ENCODE data around the gene MROH2A.

Gene MROH2A

DNA sequence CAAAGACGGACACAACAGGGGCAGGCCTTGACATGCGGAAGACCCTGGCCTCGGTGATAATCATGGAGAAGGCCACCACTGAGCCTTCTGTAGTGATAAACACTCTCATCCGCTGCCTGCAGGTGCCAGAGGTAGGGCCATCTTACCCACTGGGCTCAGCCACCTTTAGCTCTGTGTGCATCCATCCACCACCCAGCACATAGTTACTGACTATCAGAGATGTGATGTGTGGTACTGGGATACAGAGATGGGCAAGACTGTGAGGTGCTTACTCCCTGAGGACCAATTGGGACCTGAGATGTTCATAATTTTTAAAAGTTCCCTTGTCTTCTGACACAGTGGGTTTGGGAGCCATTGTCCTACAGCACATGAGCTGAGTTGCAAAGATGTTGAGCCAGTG is 1.6 kb downstream of the MROH2A start:
- H3K4me3 ChIP-seq (ENCODE audit: low read length), result no peak overlapping the region
- no peak for TF ChIP-seq ZNF274 (IDR thresholded peaks at IDR 0.05; ENCODE audit: low read depth, low read length)

DNA sequence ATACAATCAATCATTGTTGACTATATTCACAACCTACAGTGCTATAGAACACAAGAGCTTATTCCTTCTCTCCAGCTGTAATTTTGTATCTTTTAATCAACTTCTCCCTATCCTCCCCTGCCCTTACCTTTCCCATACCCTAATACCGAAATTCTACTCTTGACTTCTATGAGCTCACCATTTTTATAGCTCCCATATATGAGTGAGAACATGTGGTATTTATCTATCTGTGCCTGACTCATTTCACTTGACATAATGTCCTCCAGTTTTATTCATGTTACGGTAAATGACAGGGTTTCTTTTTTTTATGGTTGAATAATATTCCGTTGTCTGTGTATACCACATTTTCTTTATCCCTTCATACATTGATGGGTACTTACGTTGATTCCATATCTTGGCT is 2.6 kb downstream of the MROH2A start:
- no peak overlapping the region for H3K4me3 ChIP-seq (ENCODE audit: low read length)
- no peak for TF ChIP-seq ZNF274 (IDR thresholded peaks at IDR 0.05; ENCODE audit: low read depth, low read length)

DNA sequence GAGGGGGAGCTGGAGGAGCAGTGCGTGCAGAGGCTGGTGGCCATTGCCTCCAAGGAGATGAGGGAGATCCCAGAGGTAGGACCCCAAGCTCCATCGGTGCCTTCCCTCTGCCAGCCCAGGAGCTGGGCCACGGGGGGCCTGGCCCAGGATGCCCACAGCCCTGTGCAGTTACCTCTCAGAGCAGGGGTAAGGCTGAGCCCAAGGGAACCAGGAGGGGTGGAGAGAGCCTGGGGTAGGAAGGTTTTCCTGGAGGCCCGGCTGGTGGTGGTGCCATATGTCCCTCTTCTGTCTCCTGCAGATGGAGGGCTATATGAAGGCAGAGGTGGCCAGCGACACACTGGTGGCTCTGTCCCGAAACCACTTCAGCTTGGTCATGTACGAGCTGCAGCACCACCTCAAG is 11.4 kb downstream of the MROH2A start:
- no peak overlapping the region for H3K4me3 ChIP-seq (ENCODE audit: low read length)
- TF ChIP-seq ZNF274 (IDR thresholded peaks at IDR 0.05; ENCODE audit: low read depth, low read length), result no peak

DNA sequence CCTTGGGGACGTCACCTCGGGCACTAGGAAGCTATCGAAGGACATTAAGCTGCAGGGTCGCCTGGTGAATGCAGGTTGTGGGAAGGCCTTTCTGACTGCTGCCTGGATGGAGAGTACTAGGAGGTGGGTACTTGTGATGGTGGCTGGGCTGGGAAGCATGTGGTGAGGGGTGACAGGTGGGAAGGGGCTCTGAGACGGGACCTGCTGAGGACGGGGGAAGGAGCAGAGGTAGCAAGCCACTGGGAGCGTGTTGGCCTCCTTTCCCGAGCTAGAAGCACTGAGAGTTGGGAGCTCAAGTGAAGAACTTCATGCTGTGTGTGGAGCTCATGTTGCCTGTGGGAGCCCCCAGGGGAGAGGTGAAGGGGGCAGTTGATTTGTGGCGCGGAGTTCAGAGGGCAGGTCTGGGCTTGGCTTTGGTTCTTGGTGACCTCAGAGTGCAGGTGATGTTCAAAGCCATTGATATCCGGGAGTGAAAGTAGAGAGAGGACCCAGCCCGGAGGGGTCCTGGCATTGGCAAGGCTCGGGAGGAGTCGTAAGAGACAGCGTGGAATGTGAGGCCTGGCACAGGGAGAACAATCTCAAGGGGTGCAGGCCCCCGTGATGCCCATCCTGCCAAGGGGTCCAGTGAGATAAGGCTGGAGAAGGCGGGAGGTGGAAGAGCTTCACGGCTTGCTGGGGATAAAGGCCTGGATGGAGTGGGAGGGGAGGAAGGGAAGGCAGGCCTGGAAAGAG is 13.2 kb downstream of the MROH2A start:
- no peak overlapping the region for H3K4me3 ChIP-seq (ENCODE audit: low read length)
- TF ChIP-seq ZNF274 (IDR thresholded peaks at IDR 0.05; ENCODE audit: low read depth, low read length), result no peak

DNA sequence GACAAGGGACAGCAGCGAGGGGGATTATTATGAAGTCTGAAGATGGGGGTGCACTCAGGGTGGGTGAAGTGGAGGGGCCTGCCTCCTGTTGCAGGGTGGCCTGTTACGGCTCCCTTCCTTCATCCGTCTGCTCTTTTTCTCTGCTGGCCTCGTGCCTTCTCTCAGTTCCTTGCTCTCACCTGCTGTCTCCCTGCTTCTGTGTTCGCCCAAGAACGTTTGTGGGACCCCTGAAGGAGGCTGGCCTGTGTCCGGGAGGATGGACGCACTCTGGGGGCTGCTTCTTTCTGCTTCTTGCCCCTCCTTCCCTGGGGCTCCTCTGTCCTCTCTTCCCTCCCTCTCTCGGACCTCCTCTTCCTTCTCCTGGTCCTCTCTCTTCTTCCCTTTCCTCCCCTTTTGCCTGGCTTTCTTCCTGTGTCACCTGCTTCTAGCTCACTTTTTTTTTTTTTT is 13.8 kb downstream of the MROH2A start:
- TF ChIP-seq ZNF274 (IDR thresholded peaks at IDR 0.05; ENCODE audit: low read depth, low read length), result no peak
- no peak overlapping the region for H3K4me3 ChIP-seq (ENCODE audit: low read length)

DNA sequence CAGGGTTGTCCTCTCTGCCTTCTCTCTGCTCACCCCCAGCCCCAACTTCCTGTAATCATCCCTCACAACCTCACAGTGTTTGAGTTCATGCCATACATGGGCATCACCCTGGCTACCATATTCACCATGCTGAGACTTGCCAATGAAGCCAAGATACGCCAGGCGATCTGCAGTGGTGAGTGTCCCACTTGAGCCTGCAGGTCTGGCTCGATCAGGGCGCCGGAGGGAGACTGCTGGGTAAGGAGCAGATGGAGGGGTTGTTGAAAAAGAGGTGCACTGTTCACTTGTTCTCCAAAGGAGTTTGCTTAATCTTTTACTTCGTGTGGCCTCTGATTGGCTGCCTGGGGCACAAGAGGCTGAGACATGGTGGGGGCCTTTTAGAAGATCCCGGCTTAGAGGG is 14.6 kb downstream of the MROH2A start:
- no peak for TF ChIP-seq ZNF274 (IDR thresholded peaks at IDR 0.05; ENCODE audit: low read depth, low read length)
- no peak overlapping the region for H3K4me3 ChIP-seq (ENCODE audit: low read length)

DNA sequence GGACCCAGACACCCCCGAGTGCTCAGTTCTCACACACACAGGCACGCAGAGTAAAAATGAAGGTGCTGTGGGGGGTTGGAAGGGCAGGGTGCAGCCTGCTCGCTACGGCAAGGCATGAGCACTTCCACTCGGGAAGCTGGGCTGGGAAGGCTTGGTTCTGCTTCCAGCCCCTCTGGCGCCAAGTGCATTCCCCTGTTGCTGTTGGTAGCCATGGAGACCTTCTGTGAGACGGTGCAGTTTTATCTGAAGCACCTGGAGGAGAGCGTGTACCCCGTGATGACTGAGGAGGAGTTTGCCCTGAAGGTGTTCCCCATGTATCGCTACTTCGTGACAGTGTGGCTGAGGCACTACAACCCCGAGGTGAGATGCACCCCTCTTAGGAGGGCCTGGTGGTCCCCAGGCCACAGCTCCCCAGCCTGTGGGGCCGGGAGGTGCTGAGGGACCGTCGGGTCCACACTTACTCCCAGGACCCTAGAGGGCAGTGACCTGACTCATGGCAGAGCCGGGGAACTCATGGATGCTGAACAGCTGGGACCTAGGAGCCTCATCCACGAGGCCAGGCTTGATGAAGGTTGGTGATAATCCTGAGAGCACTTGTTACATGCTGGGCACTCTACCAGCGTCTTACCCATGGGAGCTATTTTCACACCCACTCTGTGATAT is 15.5 kb downstream of the MROH2A start:
- no peak overlapping the region for H3K4me3 ChIP-seq (ENCODE audit: low read length)
- no peak for TF ChIP-seq ZNF274 (IDR thresholded peaks at IDR 0.05; ENCODE audit: low read depth, low read length)

DNA sequence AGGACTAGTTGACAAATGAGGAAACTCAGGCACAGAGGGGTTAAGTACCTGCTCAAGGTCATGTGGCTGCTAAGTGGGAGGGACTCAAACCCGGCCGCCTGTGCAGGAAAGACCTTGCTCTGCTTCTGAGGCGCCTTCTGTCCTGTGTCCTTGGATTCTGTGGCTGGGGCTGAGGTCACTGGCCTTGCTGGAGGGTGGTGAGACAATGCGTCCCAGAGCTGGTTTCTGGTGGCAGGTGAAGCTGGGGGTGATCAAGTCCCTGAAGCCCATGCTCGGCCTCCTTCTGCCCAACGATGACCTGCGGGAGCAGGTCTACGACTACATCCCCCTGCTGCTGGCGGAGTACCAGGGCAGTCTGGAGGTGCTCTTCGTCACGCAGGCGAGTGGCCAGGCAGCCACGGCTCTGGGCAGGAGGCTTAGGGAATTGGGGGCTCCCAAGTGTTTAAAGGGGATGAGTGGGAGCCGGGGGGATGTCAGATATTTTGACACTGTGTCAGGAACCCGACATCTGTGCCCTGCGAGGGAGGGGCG is 16.1 kb downstream of the MROH2A start:
- TF ChIP-seq ZNF274 (IDR thresholded peaks at IDR 0.05; ENCODE audit: low read depth, low read length), result no peak
- H3K4me3 ChIP-seq (ENCODE audit: low read length), result no peak overlapping the region

DNA sequence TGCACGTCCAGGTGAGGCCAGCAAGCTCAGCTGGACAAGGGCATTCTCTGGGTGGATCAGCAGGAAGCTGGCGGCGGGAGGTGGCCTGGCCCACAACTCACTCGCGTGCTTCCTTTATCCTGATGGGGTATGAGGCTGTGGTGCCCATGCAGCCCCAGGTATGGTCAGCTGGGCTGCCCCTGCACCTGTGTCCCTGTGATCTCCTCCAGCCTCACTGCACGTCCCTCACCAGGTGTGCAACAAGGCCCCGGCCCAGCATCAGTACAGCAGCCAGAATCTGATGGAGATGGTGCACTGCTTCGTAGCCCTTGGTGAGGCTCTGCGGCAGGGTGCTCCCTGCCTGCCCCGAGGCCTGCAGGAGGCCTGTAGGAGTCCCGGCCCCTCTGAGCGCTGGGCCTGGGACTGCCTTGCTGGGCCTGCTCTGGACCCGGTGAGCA is 17.6 kb downstream of the MROH2A start:
- TF ChIP-seq ZNF274 (IDR thresholded peaks at IDR 0.05; ENCODE audit: low read depth, low read length), result no peak

DNA sequence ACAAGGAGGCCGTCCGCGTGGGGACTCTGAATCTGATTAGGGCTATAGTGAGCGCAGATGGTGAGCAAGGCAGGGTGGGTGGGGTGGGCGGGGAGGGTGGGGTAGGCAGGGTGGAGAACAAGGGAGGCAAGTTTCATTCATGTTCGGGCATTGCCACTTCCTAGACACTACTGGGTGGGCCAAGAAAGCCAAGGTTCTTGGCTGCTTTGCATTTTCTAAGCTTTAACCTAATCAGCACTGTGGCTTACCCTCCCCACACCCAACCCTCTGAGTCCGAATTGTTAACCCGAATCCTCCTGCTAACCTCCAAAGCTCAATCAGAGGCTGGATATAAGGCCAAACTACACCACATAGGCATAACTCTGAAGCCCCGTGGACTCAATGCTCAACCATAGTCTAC is 18.1 kb downstream of the MROH2A start:
- TF ChIP-seq ZNF274 (IDR thresholded peaks at IDR 0.05; ENCODE audit: low read depth, low read length), result no peak
- H3K4me3 ChIP-seq (ENCODE audit: low read length), result no peak overlapping the region

More for the DNA sequence above, 17.6 kb downstream of the MROH2A start:
- H3K4me3 ChIP-seq (ENCODE audit: low read length), result no peak overlapping the region

DNA sequence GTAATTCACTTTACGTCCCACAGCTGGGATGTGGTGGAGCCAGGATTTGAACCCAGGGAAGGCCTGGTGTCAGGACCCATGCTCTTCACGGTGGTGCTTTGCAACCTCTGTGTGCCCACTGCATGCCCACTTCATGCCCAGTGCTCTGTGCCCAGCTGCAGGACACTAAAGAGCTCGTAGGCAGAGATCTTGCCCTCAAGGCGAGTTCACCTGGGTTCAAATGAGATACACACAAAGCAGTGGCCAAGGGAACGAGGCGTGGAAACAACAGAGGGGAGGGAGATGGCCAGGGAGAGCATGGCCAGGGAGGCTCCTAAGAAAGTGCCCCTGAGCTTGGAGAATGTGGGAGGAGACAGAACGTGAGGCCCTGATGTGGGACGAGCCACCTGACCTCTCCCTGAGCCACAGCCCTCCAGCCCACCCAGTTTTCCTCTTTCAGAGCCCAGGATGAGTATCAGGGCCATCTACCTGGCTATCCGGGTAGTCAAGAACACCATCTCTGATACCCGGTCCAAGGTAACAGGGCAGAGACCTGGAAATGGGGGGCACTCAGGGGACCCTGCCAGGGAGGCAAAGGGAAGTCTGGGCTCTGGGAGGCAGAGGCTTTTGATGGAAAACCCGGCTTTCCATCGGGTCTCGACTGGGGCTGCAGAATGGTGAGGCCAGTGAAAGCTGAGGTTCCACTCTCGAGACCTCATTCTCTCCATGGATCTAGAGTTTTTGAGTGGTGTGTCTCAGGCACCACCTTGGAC is 20.4 kb downstream of the MROH2A start:
- H3K4me3 ChIP-seq (ENCODE audit: low read length), result no peak overlapping the region
- no peak for TF ChIP-seq ZNF274 (IDR thresholded peaks at IDR 0.05; ENCODE audit: low read depth, low read length)

DNA sequence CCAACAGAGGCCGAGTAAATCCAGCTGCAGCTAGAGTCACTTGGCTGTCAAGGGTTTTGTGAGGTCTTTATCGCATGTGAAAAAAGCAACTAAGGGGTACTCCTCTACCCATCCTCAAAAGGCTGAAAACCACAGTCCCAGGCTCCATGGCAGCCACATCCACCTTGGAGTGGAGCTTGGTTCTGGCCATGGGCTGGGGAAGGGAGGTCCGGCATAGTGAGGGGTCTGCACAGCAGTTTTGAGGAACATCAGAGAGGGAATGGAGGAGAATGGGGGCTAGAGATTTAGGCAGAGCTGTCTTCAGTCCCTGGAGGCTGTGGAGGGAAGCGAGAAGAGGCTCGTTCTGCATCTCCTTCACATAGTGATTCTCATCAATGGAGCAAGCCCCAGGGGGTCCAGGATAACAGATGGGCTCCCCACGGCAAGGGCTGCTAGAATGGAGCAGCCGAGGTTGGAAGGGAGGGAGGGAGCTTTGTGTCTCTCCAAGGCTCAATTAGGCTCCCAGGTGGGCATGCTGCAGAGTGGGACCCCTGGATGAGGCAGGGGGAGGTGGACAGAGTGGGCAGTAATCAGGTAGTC is 21.0 kb downstream of the MROH2A start:
- TF ChIP-seq ZNF274 (IDR thresholded peaks at IDR 0.05; ENCODE audit: low read depth, low read length), result no peak

DNA sequence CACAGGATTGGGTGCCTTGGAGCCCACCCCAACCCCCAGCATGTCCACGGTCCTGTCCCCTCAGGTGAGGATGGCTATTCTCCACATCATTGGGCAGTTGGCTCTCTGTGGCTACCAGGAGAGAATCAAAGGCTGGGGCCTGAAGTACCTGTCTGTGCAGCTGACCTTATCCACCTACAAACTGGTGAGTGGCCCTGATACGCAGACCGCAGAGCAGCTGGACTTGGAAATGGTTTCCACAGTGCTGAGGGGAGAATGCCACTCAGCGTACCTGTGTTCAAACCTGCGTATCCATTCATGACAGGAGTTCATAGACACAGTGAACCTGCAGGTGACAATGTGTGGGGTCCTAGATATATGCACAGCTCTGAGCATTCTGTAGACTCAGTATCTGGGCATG is 21.6 kb downstream of the MROH2A start:
- H3K4me3 ChIP-seq (ENCODE audit: low read length), result no peak overlapping the region
- no peak for TF ChIP-seq ZNF274 (IDR thresholded peaks at IDR 0.05; ENCODE audit: low read depth, low read length)

More for the DNA sequence above, 21.0 kb downstream of the MROH2A start:
- no peak overlapping the region for H3K4me3 ChIP-seq (ENCODE audit: low read length)

DNA sequence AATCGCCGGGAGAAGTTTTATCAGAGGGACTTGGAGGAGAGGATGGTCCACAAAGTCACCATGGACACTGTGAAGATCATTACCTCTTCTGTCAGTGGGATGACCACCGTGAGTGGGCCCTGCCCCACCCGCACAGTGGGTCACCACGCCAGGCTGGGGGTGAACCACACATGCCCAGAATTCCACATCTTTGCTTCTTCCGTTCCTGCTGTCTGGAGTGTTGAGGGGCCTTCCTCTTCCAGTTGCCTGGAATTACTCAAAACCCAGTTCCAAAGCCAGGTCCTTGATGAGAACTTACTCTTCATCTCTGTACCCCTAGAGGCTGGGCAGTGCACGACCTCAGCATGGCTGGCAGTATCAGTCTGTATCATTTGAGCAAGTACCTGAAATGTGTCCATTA is 22.1 kb downstream of the MROH2A start:
- TF ChIP-seq ZNF274 (IDR thresholded peaks at IDR 0.05; ENCODE audit: low read depth, low read length), result no peak
- H3K4me3 ChIP-seq (ENCODE audit: low read length), result no peak overlapping the region

Data from GM08714 (cell line).